ENCODE data around the gene AMPD2.

AMPD2 gene

GRCh38 chr1:109631513-109632505, 12.2 kb downstream of the AMPD2 start:
- DNase-seq = no peak

DNA sequence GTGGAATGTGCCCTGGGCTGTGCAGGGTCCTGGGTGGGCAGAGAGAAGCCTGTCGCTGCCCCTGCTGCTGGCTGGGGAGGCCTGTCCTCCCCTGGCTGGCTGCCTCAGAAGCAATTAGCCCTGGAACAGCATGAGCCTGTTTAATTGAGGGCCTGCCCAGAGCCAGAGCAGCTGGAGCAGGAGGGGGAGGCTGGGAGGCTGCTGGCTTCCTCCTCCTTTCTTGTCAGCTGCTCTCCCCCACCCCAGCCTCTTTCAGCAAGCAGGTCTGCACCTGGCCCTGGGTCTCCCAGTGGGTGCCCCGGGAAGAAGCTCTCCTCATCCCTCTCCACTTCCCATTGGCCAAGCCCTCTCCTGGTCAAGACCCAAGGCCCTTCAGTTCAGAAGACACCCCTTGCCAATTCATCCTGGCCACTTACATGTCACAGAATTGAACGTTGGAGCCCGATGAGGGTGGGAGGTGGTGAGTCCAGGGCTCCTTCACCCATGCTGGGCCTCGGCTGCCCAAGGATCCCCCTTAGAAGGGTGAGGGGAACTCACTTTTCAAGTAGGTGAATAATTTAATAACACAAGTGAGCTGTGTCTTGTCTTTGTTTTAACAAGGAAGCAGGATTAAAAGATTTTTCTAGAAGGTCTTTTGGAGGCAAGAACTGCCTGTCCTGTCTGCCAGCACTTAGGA, 13.2 kb downstream of the AMPD2 start:
- peak; percentile 80 to 92 for DNase-seq

DNA sequence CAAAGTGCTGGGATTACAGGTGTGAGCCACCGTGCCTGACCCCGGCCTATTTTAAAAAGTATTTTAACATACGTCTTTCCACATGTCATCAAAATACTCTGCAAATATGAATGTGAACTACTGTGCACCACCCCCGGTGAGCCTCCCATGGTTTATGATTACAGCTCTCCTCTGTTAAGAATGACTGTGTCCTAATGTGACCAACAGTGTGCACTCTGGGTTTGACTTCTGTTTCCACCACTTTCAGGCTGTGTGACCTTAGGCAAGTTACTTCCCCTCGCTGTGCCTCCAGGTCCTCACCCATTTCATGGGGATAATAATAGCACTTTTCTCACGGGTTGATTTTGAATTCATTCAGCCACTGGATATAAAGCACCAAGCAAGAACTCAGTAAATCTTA, 14.7 kb downstream of the AMPD2 start:
- DNase-seq = peak; percentile 5 to 52

DNA sequence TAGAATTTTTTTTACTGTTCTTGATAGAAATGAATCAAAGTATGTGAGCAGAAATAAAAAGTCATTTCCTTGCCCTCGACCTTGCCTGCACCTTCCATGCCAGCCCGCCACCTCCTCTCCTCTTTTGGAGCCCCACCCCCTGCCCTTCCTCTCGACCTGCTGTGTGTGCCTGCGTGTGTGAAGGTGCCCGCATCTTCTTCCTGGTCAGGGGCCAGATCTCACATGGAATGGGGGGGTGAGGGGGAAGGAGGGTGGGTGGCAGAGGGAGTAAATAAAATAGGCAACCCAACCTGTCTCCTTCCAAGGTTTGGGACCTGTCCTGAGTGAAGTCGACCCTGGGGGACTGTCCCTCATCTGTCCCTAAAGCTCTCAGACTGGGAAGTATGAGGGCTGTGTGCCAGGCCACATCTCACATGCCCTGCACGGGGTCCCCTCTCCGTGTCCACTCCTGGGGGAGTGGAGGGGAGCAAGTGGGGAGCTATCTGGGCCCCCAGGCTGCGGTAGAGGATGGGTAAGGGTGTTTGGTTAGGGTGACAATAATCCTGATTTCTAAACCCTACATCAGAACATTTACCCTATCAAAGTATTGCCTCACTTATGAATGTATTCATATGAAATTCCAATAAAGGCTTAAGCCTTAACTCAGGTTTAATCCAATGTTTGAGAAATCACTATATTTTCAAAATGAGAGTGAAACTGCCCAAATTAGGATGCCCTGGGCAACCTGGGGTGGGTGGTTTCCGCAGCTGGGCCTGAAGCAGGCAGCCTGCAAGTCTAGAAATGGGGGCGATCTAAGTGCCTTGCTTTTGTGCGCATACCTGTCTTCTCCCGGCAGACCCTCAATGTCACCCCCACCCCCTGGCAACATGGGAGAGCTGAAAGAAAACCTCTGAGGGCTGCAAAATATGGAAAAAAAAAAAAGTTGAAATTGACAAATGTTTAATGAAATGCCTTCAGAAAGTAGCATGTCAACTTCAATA, 15.4 kb downstream of the AMPD2 start:
- DNase-seq = no peak

DNA sequence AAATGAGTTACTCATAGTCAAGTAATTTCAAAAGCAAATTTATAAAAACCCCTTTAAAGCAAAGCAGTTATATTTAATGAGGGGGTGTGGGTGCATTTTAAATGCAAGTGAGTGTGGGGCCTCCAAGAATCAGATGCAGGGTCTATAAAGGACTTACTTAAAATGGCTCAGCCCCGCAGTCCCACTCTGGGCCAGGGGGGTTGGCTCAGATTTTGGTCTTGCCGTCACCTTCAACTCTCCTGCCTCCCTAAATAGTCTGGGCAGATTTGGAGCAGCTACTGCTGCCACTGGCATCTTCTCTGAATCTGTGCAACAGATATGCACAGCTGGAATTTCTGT, 16.2 kb downstream of the AMPD2 start:
- no peak for DNase-seq

GRCh38 chr1:109636201-109636952, 16.7 kb downstream of the AMPD2 start:
- no peak for DNase-seq

DNA sequence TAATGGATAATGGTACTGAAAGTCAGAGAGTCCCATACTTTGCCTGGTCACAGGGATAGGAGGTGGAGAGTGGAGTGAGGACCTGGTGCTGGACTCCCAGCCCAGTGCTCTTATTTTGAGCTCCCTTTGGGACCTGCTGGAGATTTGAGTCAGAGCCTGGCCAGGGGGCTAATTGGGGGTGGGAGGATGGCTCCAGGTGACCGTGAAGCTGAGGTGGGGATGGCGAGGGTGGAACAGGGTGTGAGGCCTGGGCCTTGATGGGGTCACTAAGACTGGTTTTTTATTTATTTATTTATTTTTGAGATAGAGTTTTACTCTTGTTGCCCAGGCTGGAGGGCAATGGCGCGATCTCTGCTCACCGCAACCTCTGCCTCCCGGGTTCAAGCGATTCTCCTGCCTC, 17.8 kb downstream of the AMPD2 start:
- no peak for DNase-seq

DNA sequence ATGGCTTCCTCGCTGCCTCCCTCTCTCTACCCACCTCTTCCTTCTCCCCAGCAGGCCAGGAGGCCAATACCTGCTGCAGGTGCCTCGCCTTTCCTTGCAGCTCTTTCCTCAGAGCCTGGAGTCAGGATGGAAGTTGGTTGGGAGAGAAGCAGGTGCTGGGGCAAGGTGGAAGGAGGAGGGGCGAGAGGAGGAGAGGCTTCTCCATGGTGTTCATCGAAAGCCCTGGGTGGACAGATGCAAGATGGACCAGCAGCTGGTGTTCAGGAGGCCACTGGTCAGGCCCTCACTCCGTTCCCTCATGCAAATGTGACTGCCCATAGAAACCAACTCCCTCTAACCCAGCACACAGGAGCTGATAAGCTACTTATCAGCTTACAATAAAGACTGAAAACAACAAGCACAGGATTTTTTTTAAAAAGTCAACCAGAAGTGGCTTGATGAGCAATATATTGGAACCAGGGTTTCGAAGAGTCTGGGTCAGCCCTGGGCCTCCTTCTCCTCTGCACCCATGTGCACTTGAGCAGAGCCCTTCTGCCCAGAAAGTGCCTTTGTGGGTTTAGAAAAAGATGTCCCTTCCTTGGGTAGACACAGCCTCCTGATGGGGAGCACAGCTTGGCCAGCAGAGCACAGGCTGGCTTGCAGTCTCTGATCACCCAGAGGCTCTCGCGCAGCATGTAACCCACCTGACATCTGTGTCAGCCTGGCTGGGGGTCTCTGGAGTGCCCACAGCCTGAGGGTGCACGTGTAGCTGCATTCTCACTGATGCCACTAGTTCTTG, 19.6 kb downstream of the AMPD2 start:
- DNase-seq = no peak

GRCh38 chr1:109639841-109640184, 20.2 kb downstream of the AMPD2 start:
- DNase-seq = no peak

DNA sequence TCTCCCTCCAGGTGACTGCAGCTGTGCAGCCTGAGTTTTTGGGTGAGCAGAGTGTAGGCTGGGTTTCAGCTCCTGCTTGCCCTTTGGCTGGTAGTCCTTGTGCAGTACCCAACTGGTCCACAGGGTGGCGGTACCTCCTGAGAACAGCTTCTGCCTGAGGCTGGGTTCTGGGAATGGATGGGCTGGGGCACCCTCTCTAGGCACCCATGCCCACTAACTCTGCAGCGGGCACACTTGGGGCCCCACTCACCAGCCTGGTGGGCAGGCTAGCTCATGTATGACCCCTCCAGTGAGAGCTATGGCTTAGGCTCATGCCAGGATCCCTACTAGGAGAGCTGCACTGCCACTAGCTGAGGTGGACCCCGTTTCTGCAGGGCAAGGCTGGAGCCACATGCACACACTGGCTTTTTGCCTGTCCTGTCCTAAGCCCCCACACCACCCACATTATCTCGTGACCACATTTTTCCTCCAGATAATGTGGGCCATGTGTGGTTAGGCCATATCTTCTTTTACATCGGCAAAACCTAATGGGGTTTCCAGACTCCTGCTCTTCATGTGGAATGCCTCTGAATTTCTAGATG, 20.7 kb downstream of the AMPD2 start:
- peak; percentile 16 to 31 for DNase-seq

DNA sequence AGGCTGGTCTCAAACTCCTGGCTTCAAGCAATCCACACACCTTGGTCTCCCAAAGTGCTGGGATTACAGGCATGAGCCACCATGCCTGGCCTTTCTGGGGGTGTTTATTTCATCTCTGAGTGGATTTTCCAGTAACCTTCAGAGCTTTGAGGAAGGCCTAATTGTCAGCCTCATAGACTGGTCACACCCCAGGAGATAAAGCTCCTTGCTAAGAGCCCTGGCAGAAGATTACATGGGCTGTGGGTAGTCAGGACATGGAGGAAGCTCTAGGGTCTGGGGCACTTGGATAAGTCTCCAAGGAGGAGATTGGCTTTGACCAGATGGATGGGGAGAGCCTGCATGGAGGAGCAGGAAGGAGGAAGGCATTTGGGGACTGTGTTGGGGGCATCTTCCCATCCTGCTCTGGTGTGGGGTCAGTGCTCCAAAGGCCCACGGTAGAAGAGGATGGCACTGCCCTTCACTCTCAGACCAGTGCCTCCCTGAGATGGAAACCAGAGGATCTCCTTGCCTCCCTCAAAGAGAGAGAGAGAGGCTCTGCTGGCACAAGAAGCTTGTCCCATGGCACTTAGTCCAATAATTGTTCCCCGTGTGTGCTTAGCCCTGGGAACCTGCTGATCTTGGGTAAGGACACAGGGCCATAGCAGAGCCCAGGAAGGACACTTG, 21.6 kb downstream of the AMPD2 start:
- no peak for DNase-seq

GRCh38 chr1:109641861-109642260, 22.2 kb downstream of the AMPD2 start:
- no peak for DNase-seq

- DNase-seq = no peak
These were observed 23.0 kb downstream of the AMPD2 start for GRCh38 chr1:109642626-109643025.

DNA sequence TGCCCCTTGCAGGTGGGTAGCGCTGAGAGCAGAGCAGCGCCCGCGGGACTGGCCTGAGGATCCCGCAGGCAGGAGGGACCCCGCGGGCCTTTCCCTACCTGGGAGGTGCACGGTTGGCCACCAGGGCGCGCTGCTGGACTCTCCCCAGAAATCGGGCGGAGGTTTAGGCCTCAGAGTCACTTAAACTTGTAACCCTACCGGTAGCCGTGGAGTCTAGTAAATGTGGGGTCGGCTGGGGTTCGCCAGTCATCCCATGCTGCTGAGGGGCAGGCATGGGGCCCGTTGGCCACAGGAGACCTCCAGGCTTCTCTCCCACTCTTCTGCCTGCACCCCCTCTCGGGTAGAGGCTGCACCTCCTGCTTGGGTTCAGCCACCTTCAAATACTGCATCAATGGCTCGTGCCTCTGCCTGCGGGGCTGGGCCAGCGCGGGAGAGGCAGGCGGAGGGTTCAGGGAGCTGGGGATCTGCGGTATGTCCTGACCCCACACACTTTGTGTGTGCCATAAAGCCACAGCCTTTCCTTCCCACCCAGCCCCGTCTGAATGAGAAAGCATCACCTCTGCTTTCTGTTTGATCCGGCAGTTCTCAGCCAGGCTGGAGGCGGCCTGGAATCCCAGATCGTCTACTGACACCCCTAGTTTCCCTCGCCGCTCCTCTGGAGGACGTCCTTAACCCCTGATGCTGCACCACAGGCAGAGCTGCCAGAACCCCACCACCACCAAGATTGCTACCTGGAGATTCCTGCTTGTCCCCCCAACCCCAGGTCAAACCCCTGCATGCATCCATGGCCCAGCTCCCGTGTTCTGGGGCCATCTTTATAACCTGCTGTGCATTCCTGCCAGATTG, 24.0 kb downstream of the AMPD2 start:
- DNase-seq = peak in 1 of 2 experiments; percentile 13

DNA sequence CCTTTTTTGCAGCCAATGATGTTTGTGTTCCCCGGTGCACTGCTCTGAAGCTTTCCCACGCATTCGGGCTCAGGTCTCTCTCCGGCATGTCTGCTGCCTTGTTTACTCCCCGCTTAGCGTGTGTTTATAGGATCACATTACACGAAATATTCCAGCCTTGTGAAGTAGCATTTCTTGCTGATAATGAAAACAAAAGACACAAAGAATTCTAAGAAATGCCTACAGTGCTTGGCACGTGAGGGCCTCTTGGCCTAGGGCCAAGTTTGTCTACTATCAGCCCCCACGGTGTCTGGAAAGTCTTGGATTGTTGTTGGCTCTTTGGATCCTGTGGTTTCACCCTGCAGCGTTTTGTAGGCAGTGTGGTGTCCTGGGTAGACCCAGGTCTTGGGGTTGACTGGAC, 25.0 kb downstream of the AMPD2 start:
- no peak for DNase-seq

DNA sequence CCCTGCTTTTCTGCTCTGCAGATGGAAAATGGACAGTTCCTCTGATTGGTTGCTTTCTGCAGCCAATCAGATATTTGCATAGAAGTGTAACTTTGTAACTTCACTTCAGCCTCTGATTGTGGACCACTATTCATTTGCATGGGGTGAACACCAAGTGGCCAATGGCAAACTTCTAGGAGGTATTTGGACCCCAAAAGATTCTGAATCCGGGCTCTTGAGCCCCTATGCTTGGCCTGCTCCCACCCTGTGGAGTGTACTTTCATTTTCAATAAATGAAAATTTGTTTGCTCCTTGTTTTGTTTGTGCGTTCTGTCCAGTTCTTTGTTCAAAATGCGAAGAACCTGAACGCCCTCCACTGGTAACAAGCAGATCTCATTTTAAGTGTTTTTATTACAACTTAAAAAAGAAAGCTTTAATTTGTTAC, 29.9 kb downstream of the AMPD2 start:
- DNase-seq = peak; percentile 25 to 32

- DNase-seq = no peak
These were observed 31.0 kb downstream of the AMPD2 start for GRCh38 chr1:109650609-109651008.

DNA sequence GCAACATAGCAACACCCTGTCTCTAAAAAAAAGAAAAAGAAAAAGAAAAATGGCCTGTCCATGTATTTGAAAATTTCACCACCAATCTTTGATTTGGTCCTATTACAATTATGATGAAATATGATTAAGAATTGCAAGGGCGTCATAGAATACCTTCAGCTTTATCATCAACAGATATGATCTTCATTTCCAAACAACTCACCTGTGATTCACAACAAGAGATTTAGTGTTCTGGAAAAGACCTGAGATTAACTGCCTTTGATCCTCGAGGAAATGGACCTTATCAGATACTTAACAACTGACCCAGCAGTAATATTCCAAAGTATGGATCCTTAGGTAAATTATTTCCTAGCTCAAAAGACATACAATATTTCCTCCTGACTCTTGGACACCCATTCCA, 32.8 kb downstream of the AMPD2 start:
- DNase-seq = no peak

DNA sequence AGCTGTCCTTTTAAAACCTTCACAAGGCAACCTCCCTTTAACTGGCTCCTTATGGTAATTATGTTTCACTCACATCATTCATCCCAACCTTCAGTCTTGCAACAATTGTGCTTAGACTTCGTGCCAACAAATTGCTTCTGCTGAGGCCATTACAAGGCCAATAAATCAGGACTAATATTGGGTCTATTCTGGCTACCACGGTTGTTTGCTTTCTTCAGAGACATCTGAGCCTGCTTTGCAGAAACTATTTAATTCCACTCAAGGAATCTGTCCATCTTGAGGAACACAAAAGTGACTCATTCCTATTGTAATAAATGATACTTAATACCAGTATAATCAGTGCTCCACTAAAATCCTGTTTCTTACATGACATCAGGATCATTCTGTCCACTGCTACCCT, 33.7 kb downstream of the AMPD2 start:
- DNase-seq = no peak

GRCh38 chr1:109654519-109654918, 34.9 kb downstream of the AMPD2 start:
- no peak for DNase-seq

Data from NCI-H2081 (cell line).